DND-41 (cell line): ENCODE data around the gene SH2D4B.

Source experiments
- ATAC-seq: fragments of 200-7000 bp; cut with Tn5 transposase; 3 replicates; pipeline ENCODE4 v1.9.1; 2021; ENCODE audit warnings: low read depth; ENCODE audit not compliant: insufficient read depth
- DNase-seq: peaks from one replicate; pipeline ENCODE4 v3.0.0-alpha.2; 2020
- H2AFZ ChIP-seq: 2 replicates; pipeline ENCODE4 v1.6.0; 2012; ENCODE audit warnings: low read depth, low read length
- H3K27ac ChIP-seq: 2 replicates; pipeline ENCODE4 v1.5.1; 2012; ENCODE audit warnings: low read length, inconsistent platforms
- H3K27me3 ChIP-seq: fragments of 200-600 bp; sonication (generic); 2 replicates; pipeline ENCODE4 v1.6.0; 2012; ENCODE audit warnings: low read length, mild to moderate bottlenecking, inconsistent platforms; ENCODE audit not compliant: insufficient read depth, poor library complexity
- H3K36me3 ChIP-seq: 2 replicates; pipeline ENCODE4 v1.5.1; 2012; ENCODE audit warnings: low read length, inconsistent platforms; ENCODE audit not compliant: insufficient read depth
- H3K4me1 ChIP-seq: 2 replicates; pipeline ENCODE4 v1.5.1; 2012; ENCODE audit warnings: mild to moderate bottlenecking, low read length; ENCODE audit not compliant: insufficient read depth
- H3K4me2 ChIP-seq: 2 replicates; pipeline ENCODE4 v1.6.0; 2012; ENCODE audit warnings: mild to moderate bottlenecking, moderate library complexity, low read length, inconsistent platforms; ENCODE audit not compliant: insufficient read depth
- H3K4me3 ChIP-seq, 2 experiments: fragments of 200-600 bp in 1 of 2; shearing (Covaris generic) in 1 of 2; 2 replicates each; pipeline ENCODE4 v1.5.1; 2012 to 2016; ENCODE audit warnings: inconsistent platforms in 2 of 2, low read length in 2 of 2, mild to moderate bottlenecking in 2 of 2, low read depth in 1 of 2, moderate library complexity in 1 of 2
- H3K79me2 ChIP-seq: 2 replicates; pipeline ENCODE4 v1.6.0; 2012; ENCODE audit warnings: low read length, inconsistent platforms; ENCODE audit not compliant: insufficient read depth
- H3K9ac ChIP-seq: 2 replicates; pipeline ENCODE4 v1.6.0; 2012; ENCODE audit warnings: low read depth, mild to moderate bottlenecking, inconsistent platforms, low read length, moderate library complexity
- H3K9me3 ChIP-seq: 2 replicates; pipeline ENCODE4 v1.5.1; 2012; ENCODE audit warnings: low read length, moderate library complexity, mild to moderate bottlenecking, inconsistent platforms; ENCODE audit not compliant: insufficient read depth, severe bottlenecking
- H4K20me1 ChIP-seq: 2 replicates; pipeline ENCODE4 v1.6.0; 2012; ENCODE audit warnings: low read length; ENCODE audit not compliant: insufficient read depth
- EZH2 ChIP-seq: IDR thresholded peaks from 3 replicates; pipeline ENCODE4 v1.6.1; 2012; ENCODE audit warnings: borderline replicate concordance, low read depth, mild to moderate bottlenecking, moderate library complexity, low read length, inconsistent platforms; ENCODE audit not compliant: severe bottlenecking
- TF ChIP-seq, protein P1 (sequence below): IDR thresholded peaks from 2 replicates; pipeline ENCODE4 v1.5.1; 2012; ENCODE audit warnings: borderline replicate concordance, low read length, moderate library complexity, mild to moderate bottlenecking; ENCODE audit not compliant: poor library complexity, severe bottlenecking; ENCODE audit errors: extremely low read depth

SH2D4B gene

DNA sequence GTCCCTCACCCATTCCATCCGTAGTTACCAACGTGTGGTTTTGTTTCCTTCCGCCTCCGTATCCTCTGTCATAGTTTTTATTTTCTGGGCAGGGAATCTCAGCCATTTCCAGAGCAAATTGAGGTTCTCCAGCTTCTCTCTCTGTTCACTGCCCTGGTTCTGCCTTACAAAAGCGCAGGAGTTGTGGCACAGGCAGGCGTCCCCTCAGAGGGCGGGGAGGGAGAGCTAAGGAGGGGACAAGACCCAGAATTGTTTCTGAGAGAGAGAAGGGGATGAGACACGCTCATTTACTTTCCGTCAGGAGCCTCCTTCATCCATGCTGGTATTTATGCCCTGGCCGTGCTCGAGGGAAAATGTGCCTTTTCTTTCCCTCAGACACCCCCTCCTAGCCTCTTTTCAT lies 71.0 kb downstream of the SH2D4B start:
- H3K27ac ChIP-seq, result no peak overlapping the region
- H4K20me1 ChIP-seq, result no peaks in the 10 kb centered on the region
- no peak for TF ChIP-seq EZH2
- TF ChIP-seq, protein P1, sequence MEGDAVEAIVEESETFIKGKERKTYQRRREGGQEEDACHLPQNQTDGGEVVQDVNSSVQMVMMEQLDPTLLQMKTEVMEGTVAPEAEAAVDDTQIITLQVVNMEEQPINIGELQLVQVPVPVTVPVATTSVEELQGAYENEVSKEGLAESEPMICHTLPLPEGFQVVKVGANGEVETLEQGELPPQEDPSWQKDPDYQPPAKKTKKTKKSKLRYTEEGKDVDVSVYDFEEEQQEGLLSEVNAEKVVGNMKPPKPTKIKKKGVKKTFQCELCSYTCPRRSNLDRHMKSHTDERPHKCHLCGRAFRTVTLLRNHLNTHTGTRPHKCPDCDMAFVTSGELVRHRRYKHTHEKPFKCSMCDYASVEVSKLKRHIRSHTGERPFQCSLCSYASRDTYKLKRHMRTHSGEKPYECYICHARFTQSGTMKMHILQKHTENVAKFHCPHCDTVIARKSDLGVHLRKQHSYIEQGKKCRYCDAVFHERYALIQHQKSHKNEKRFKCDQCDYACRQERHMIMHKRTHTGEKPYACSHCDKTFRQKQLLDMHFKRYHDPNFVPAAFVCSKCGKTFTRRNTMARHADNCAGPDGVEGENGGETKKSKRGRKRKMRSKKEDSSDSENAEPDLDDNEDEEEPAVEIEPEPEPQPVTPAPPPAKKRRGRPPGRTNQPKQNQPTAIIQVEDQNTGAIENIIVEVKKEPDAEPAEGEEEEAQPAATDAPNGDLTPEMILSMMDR, result no peak
- H3K79me2 ChIP-seq, result no peaks in the 10 kb centered on the region
- H3K4me3 ChIP-seq, result no peak overlapping the region
- H3K4me2 ChIP-seq, result no peak overlapping the region
- H2AFZ ChIP-seq, result no peak overlapping the region
- no peaks in the 10 kb centered on the region for H3K27me3 ChIP-seq
- H3K4me1 ChIP-seq, result no peaks in the 10 kb centered on the region
- H3K36me3 ChIP-seq, result no peaks in the 10 kb centered on the region
- DNase-seq, result no peak
- no peak overlapping the region for H3K9ac ChIP-seq
- H3K9me3 ChIP-seq, result no peaks in the 10 kb centered on the region
- ATAC-seq, result no peak

DNA sequence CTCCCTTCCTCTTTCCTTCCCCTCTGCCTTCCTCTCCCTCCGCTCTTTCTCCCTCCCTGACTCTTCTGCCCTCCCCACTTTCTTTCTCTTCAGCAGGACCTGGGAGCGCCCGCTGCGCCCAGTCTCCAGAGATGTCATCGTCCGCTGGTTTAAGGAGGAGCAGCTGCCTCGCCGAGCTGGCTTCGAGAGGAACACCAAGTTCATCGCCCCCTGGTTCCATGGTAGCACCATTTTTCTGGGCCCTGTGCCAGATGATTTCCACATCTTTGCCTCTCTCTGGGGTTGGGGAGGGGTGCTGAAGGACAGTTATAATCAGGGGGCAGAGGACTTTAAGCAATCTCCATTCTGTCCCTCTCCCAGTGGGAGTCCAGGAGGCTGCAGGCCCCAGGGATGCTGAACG lies 71.6 kb downstream of the SH2D4B start:
- Histone ChIP-seq H3K9me3 (no peaks in the 10 kb centered on the region), H3K27me3 (no peaks in the 10 kb centered on the region), H3K36me3 (no peaks in the 10 kb centered on the region), H3K27ac (no peak overlapping the region), H3K79me2 (no peaks in the 10 kb centered on the region), H2AFZ (no peak overlapping the region), H3K4me2 (no peak overlapping the region), H4K20me1 (no peaks in the 10 kb centered on the region), H3K4me1 (no peaks in the 10 kb centered on the region), H3K9ac (no peak overlapping the region), H3K4me3 (no peak overlapping the region)
- no peak for TF ChIP-seq EZH2
- TF ChIP-seq, protein P1, result no peak
- ATAC-seq (no peak), DNase-seq (no peak)

DNA sequence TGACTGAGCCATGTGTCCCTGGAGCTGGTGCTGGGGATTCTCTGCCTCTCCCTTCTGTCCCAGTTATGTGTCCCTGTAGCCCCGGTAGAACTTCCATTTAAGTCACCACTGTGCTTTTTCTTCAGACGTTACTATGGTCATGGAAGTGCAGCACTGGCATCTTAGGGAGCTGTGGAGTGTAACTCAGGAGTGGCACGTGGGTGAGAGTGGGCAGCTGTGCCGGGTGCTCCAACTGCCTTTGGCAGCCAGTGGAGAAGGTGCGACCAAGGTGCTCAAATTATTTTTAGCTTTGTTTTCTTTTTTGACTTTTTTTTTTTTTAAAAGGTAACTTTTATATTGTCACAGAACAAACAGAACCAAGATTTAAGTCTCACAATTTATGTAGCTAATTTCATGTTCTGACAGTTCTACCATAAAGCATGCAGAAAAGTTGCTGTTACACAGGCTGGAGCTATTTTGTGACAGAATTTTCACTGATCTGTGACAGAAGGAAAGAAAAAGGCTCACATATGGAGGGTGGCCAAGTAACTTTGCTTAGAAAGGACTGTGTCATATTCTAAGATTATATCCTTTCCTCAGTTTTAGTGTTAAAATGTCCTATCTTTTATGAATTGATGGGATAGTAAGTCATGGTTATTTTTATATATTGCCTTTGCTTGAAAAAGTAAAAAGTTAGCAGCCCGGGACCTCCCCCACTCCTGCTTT lies 73.9 kb downstream of the SH2D4B start:
- ATAC-seq (no peak), DNase-seq (no peak)
- no peak overlapping the region for H3K9ac ChIP-seq
- H3K79me2 ChIP-seq, result no peaks in the 10 kb centered on the region
- H4K20me1 ChIP-seq, result no peaks in the 10 kb centered on the region
- no peak overlapping the region for H2AFZ ChIP-seq
- no peak overlapping the region for H3K4me2 ChIP-seq
- no peaks in the 10 kb centered on the region for H3K4me1 ChIP-seq
- H3K36me3 ChIP-seq, result no peaks in the 10 kb centered on the region
- H3K4me3 ChIP-seq, result no peak overlapping the region
- no peaks in the 10 kb centered on the region for H3K9me3 ChIP-seq
- no peak overlapping the region for H3K27ac ChIP-seq
- no peaks in the 10 kb centered on the region for H3K27me3 ChIP-seq
- TF ChIP-seq, protein P1, result no peak
- no peak for TF ChIP-seq EZH2

DNA sequence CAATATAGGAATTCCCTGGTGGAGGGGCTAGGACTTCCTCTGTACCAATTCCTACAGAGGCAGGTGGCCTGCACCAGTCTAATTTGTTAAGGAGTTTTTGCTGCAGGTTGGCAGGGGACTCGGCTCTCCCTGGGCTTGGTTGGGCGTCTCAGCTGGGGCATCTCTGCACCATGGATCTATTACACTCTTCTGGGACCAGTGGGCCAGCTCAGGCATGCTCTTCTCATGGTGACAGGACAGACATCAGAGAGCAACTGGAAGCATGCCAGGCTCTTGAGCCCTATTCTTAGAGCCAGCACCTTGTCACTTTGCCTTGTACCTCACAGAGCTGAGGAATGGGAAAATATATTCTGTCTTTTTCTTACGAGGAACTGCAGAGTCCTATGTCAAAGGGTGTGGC lies 74.6 kb downstream of the SH2D4B start:
- ATAC-seq, result no peak
- Histone ChIP-seq H3K4me2 (no peak overlapping the region), H3K36me3 (no peaks in the 10 kb centered on the region), H3K79me2 (no peaks in the 10 kb centered on the region), H3K27ac (no peak overlapping the region), H3K4me1 (no peaks in the 10 kb centered on the region), H2AFZ (no peak overlapping the region), H3K9me3 (no peaks in the 10 kb centered on the region), H3K27me3 (no peaks in the 10 kb centered on the region), H4K20me1 (no peaks in the 10 kb centered on the region), H3K9ac (no peak overlapping the region), H3K4me3 (no peak overlapping the region)
- no peak for DNase-seq
- TF ChIP-seq, protein P1, result no peak
- no peak for TF ChIP-seq EZH2
